ENCODE measurements around the gene FNBP1. TPM values are rescaled to one million over a fixed set of nuclear protein-coding genes. Genes with fewer than 3 reads are reported as not detected.

Gene FNBP1
- total and polyA plus RNA-seq, 2 donors (not counting 1 experiment from before 2014, with no cell fraction given), result 20.8 to 44.3 TPM

DNA sequence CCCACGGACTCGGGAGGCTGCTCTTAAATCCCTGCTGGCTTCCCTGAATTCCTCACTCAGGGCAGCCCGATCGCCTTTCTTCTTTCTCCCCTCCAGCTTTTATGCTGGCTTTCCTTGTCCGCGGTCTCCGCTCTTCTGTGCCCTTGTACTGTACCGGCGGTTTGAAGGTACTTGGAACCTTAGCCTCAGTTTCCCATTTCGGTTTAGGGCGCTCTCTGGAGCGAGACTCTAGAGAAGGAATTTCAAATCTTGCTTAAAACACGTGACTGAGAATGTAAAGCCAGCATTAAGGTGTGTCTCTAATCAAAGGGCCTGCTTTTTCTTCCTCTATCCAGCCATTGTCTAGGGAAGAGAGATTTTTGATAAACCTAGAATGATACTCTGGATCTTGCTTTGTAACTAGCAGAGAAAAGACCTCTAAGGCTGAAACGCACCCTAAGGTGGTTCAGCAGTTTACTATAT is 11.4 kb upstream of the FNBP1 start:
- Histone ChIP-seq H4K20me1 (ENCODE audit: control insufficient read depth, extremely low read depth, insufficient read depth, low read length) (no peaks in the 10 kb centered on the region), H3K4me1 (ENCODE audit: control insufficient read depth, extremely low read depth, insufficient read depth, low read length) (no peaks in the 10 kb centered on the region), H3K9me3 (ENCODE audit: control insufficient read depth, insufficient read depth, low read depth, low read length) (no peaks in the 10 kb centered on the region), H3K27ac (ENCODE audit: insufficient read depth, low read length) (peak overlapping the region; percentile 91), H2AFZ (ENCODE audit: low read length) (peak overlapping the region; percentile 49), H3K36me3 (ENCODE audit: control insufficient read depth, insufficient read depth, low read length) (no peaks in the 10 kb centered on the region), H3K4me2 (ENCODE audit: extremely low read depth, insufficient read depth, low read length) (peak overlapping the region; percentile 95), H3K9ac (ENCODE audit: insufficient read depth, low read length) (peak overlapping the region; percentile 82), H3K4me3 (replicated peaks in 1 of 4; ENCODE audit: control extremely low read depth in 1 of 4, insufficient read depth in 1 of 4, low read depth in 3 of 4, low read length in 4 of 4) (peak overlapping the region; percentile 73 to 98 (median 90)), H3K79me2 (ENCODE audit: control insufficient read depth, insufficient read depth, low read length) (peaks cover 35% of the 10 kb centered on the region), H3K27me3 (ENCODE audit: control insufficient read depth, insufficient read depth, low read length) (no peaks in the 10 kb centered on the region)
- TF ChIP-seq EZH2 (IDR thresholded peaks at IDR 0.05; ENCODE audit: low read length, missing control alignments), result no peak
- TF ChIP-seq, protein P1, sequence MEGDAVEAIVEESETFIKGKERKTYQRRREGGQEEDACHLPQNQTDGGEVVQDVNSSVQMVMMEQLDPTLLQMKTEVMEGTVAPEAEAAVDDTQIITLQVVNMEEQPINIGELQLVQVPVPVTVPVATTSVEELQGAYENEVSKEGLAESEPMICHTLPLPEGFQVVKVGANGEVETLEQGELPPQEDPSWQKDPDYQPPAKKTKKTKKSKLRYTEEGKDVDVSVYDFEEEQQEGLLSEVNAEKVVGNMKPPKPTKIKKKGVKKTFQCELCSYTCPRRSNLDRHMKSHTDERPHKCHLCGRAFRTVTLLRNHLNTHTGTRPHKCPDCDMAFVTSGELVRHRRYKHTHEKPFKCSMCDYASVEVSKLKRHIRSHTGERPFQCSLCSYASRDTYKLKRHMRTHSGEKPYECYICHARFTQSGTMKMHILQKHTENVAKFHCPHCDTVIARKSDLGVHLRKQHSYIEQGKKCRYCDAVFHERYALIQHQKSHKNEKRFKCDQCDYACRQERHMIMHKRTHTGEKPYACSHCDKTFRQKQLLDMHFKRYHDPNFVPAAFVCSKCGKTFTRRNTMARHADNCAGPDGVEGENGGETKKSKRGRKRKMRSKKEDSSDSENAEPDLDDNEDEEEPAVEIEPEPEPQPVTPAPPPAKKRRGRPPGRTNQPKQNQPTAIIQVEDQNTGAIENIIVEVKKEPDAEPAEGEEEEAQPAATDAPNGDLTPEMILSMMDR (conservative IDR thresholded peaks at IDR 0.05 in 1 of 2, IDR thresholded peaks at IDR 0.05 in 1 of 2; ENCODE audit: low read depth in 1 of 2, low read length in 2 of 2), result no peak
- DNase-seq (ENCODE audit: low read depth in 2 of 2), result no peak

DNA sequence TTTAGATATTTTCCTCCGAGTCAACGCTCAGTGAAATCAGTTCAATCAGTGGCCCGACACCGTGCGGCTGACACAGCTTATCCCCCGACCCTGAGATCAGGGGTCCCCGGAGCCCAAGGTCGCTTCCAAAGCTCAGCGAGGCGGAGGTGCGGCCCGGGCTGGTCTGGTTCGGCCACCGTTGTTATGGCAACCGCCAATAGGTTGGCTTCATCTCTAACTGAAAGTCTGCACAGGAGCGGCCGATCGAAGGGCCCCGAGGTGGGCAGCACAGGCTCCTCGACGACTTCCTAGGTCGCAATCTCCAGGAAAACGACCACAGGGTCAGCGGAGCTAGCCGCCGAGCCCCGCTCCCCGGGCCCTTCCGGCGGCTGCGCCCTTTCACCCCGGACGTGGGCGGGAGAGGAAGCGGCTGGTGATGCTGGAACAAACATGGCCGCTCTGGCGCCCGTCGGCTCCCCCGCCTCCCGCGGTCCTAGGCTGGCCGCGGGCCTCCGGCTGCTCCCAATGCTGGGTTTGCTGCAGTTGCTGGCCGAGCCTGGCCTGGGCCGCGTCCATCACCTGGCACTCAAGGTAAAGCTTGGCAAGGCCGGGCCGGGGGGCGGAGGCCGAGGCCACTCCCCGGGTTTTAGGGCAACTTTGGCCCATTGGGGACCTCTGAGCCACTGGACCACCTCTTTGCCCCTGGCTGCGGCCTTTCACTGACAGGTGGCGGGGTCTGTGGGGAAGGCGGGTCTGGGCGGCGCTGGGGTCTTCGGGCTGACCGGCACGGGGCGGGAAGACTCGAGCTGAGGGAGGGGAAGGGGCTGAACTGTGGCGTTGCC is 10.7 kb upstream of the FNBP1 start, which contains the start of gene GPR107:
Gene GPR107 (plus strand): TSS at position 403 of the 821 bp plus-strand sequence. CDS start 27 bp downstream, at position 430.
- H3K9me3 ChIP-seq (ENCODE audit: control insufficient read depth, insufficient read depth, low read depth, low read length), result no peaks in the 10 kb centered on the region
- peak within 1 kb of the TSS; percentile 95 for H3K4me2 ChIP-seq (ENCODE audit: extremely low read depth, insufficient read depth, low read length)
- H3K27me3 ChIP-seq (ENCODE audit: control insufficient read depth, insufficient read depth, low read length), result no peaks in the 10 kb centered on the region
- H4K20me1 ChIP-seq (ENCODE audit: control insufficient read depth, extremely low read depth, insufficient read depth, low read length), result no peaks in the 10 kb centered on the region
- H3K4me3 ChIP-seq (replicated peaks in 1 of 4; ENCODE audit: control extremely low read depth in 1 of 4, insufficient read depth in 1 of 4, low read depth in 3 of 4, low read length in 4 of 4), result peak within 1 kb of the TSS; percentile 73 to 98 (median 90)
- H2AFZ ChIP-seq (ENCODE audit: low read length), result peak within 1 kb of the TSS; percentile 49
- H3K4me1 ChIP-seq (ENCODE audit: control insufficient read depth, extremely low read depth, insufficient read depth, low read length), result no peaks in the 10 kb centered on the region
- TF ChIP-seq EZH2 (IDR thresholded peaks at IDR 0.05; ENCODE audit: low read length, missing control alignments), result no peak
- peak; percentile 64 to 69 for DNase-seq (ENCODE audit: low read depth in 2 of 2)
- H3K36me3 ChIP-seq (ENCODE audit: control insufficient read depth, insufficient read depth, low read length), result no peaks in the 10 kb centered on the region
- H3K79me2 ChIP-seq (ENCODE audit: control insufficient read depth, insufficient read depth, low read length), result peaks cover 30% of the 10 kb centered on the region
- H3K9ac ChIP-seq (ENCODE audit: insufficient read depth, low read length), result peak within 1 kb of the TSS; percentile 82
- peak within 1 kb of the TSS; percentile 91 for H3K27ac ChIP-seq (ENCODE audit: insufficient read depth, low read length)

DNA sequence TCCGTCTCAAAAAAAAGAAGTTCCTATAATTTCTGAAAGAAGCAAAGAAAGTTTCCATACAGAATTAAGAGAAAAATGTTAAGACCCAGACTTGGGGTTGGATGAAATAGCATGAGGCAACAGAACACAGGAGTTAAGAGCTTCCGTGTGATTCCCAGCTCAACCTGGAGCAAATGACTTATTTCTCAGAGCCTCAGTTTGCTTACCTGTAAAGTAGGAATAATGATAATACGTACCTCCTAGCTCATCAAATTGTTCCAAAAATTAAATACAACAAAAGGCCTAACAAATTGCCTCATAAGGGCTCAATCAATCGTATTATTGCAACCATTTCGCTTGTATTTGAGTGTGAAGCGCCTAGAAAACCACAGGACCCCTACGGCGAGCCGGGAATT is 10.1 kb upstream of the FNBP1 start:
- Histone ChIP-seq H4K20me1 (ENCODE audit: control insufficient read depth, extremely low read depth, insufficient read depth, low read length) (no peaks in the 10 kb centered on the region), H3K36me3 (ENCODE audit: control insufficient read depth, insufficient read depth, low read length) (no peaks in the 10 kb centered on the region), H3K79me2 (ENCODE audit: control insufficient read depth, insufficient read depth, low read length) (peaks cover 27% of the 10 kb centered on the region), H3K4me2 (ENCODE audit: extremely low read depth, insufficient read depth, low read length) (peak overlapping the region; percentile 88), H3K4me1 (ENCODE audit: control insufficient read depth, extremely low read depth, insufficient read depth, low read length) (no peaks in the 10 kb centered on the region), H3K9ac (ENCODE audit: insufficient read depth, low read length) (peak overlapping the region; percentile 82), H3K4me3 (replicated peaks in 1 of 4; ENCODE audit: control extremely low read depth in 1 of 4, insufficient read depth in 1 of 4, low read depth in 3 of 4, low read length in 4 of 4) (peak overlapping the region; percentile 73 to 98 (median 90)), H3K27me3 (ENCODE audit: control insufficient read depth, insufficient read depth, low read length) (no peaks in the 10 kb centered on the region), H2AFZ (ENCODE audit: low read length) (peak overlapping the region; percentile 49), H3K9me3 (ENCODE audit: control insufficient read depth, insufficient read depth, low read depth, low read length) (no peaks in the 10 kb centered on the region), H3K27ac (ENCODE audit: insufficient read depth, low read length) (peak overlapping the region; percentile 91)
- no peak for DNase-seq (ENCODE audit: low read depth in 2 of 2)
- TF ChIP-seq EZH2 (IDR thresholded peaks at IDR 0.05; ENCODE audit: low read length, missing control alignments), result no peak
- TF ChIP-seq, protein P1 (conservative IDR thresholded peaks at IDR 0.05 in 1 of 2, IDR thresholded peaks at IDR 0.05 in 1 of 2; ENCODE audit: low read depth in 1 of 2, low read length in 2 of 2), result no peak

Data from fibroblast of lung (primary cell).